ENCODE measurements around the gene NEMF. TPM values are rescaled to one million over a fixed set of nuclear protein-coding genes. Genes with fewer than 3 reads are reported as not detected.

The NEMF gene
- polyA plus RNA-seq, 1 donor (not counting 4 experiments of a cell fraction or from before 2014, with no cell fraction given): 55.1 TPM

GRCh38 chr14:49888293-49888692 is 35.7 kb upstream of the NEMF start:
- H3K27me3 ChIP-seq (ENCODE audit: control insufficient read depth, extremely low read depth, insufficient read depth, low read length): no peaks in the 10 kb centered on the region
- H3K4me2 ChIP-seq (ENCODE audit: control insufficient read depth, extremely low read depth, insufficient read depth, low read depth, low read length): no peak overlapping the region
- no peaks in the 10 kb centered on the region for H4K20me1 ChIP-seq (ENCODE audit: control insufficient read depth, extremely low read depth, insufficient read depth, low read length)
- H3K4me3 ChIP-seq (ENCODE audit: control insufficient read depth in 2 of 3, extremely low read depth in 1 of 3, insufficient read depth in 2 of 3, low read depth in 1 of 3, low read length in 3 of 3): no peak overlapping the region
- TF ChIP-seq, protein P1, sequence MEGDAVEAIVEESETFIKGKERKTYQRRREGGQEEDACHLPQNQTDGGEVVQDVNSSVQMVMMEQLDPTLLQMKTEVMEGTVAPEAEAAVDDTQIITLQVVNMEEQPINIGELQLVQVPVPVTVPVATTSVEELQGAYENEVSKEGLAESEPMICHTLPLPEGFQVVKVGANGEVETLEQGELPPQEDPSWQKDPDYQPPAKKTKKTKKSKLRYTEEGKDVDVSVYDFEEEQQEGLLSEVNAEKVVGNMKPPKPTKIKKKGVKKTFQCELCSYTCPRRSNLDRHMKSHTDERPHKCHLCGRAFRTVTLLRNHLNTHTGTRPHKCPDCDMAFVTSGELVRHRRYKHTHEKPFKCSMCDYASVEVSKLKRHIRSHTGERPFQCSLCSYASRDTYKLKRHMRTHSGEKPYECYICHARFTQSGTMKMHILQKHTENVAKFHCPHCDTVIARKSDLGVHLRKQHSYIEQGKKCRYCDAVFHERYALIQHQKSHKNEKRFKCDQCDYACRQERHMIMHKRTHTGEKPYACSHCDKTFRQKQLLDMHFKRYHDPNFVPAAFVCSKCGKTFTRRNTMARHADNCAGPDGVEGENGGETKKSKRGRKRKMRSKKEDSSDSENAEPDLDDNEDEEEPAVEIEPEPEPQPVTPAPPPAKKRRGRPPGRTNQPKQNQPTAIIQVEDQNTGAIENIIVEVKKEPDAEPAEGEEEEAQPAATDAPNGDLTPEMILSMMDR (optimal IDR thresholded peaks at IDR 0.05 in 1 of 3, IDR thresholded peaks at IDR 0.05 in 1 of 3, conservative IDR thresholded peaks at IDR 0.05 in 1 of 3; ENCODE audit: extremely low read depth in 1 of 3, insufficient read depth in 2 of 3, low read length in 3 of 3): no peak
- TF ChIP-seq EZH2 (IDR thresholded peaks at IDR 0.05; ENCODE audit: low read length): no peak
- H3K9me3 ChIP-seq (ENCODE audit: control insufficient read depth, low read depth, low read length): no peaks in the 10 kb centered on the region
- H3K4me1 ChIP-seq (ENCODE audit: control insufficient read depth, extremely low read depth, insufficient read depth, low read length): peaks cover 5% of the 10 kb centered on the region
- FAIRE-seq: no peak
- H2AFZ ChIP-seq (ENCODE audit: control insufficient read depth, low read length): no peak overlapping the region
- H3K79me2 ChIP-seq (ENCODE audit: control insufficient read depth, insufficient read depth, low read length): peaks cover 6% of the 10 kb centered on the region
- no peak overlapping the region for H3K9ac ChIP-seq (ENCODE audit: control insufficient read depth, extremely low read depth, insufficient read depth, low read length)
- dilution Hi-C loops (cut with MboI; ENCODE audit: extremely low pct_ligation_motif_present, low sequenced_read_pairs): no loop called here
- H3K9me1 ChIP-seq (ENCODE audit: control insufficient read depth, extremely low read depth, insufficient read depth, low read length): no peaks in the 10 kb centered on the region
- no peaks in the 10 kb centered on the region for H3K36me3 ChIP-seq (ENCODE audit: control insufficient read depth in 2 of 2, extremely low read depth in 1 of 2, insufficient read depth in 2 of 2, low read length in 2 of 2)
- no peak for DNase-seq (ENCODE audit: low read depth, low spot score)
- H3K27ac ChIP-seq (ENCODE audit: control insufficient read depth, insufficient read depth, low read length): no peak overlapping the region

GRCh38 chr14:49886523-49886922 is 33.9 kb upstream of the NEMF start:
- H3K4me2 ChIP-seq (ENCODE audit: control insufficient read depth, extremely low read depth, insufficient read depth, low read depth, low read length): no peak overlapping the region
- no peak for FAIRE-seq
- H3K9me3 ChIP-seq (ENCODE audit: control insufficient read depth, low read depth, low read length): no peaks in the 10 kb centered on the region
- H3K4me3 ChIP-seq (ENCODE audit: control insufficient read depth in 2 of 3, extremely low read depth in 1 of 3, insufficient read depth in 2 of 3, low read depth in 1 of 3, low read length in 3 of 3): no peak overlapping the region
- H3K4me1 ChIP-seq (ENCODE audit: control insufficient read depth, extremely low read depth, insufficient read depth, low read length): peaks cover 13% of the 10 kb centered on the region
- no peaks in the 10 kb centered on the region for H3K36me3 ChIP-seq (ENCODE audit: control insufficient read depth in 2 of 2, extremely low read depth in 1 of 2, insufficient read depth in 2 of 2, low read length in 2 of 2)
- H3K79me2 ChIP-seq (ENCODE audit: control insufficient read depth, insufficient read depth, low read length): no peaks in the 10 kb centered on the region
- H2AFZ ChIP-seq (ENCODE audit: control insufficient read depth, low read length): no peak overlapping the region
- no peak overlapping the region for H3K27ac ChIP-seq (ENCODE audit: control insufficient read depth, insufficient read depth, low read length)
- no peaks in the 10 kb centered on the region for H3K27me3 ChIP-seq (ENCODE audit: control insufficient read depth, extremely low read depth, insufficient read depth, low read length)
- TF ChIP-seq EZH2 (IDR thresholded peaks at IDR 0.05; ENCODE audit: low read length): no peak
- TF ChIP-seq, protein P1 (optimal IDR thresholded peaks at IDR 0.05 in 1 of 3, IDR thresholded peaks at IDR 0.05 in 1 of 3, conservative IDR thresholded peaks at IDR 0.05 in 1 of 3; ENCODE audit: extremely low read depth in 1 of 3, insufficient read depth in 2 of 3, low read length in 3 of 3): no peak
- dilution Hi-C loops (cut with MboI; ENCODE audit: extremely low pct_ligation_motif_present, low sequenced_read_pairs): no loop called here
- H3K9ac ChIP-seq (ENCODE audit: control insufficient read depth, extremely low read depth, insufficient read depth, low read length): no peak overlapping the region
- H4K20me1 ChIP-seq (ENCODE audit: control insufficient read depth, extremely low read depth, insufficient read depth, low read length): no peaks in the 10 kb centered on the region
- no peaks in the 10 kb centered on the region for H3K9me1 ChIP-seq (ENCODE audit: control insufficient read depth, extremely low read depth, insufficient read depth, low read length)
- DNase-seq (ENCODE audit: low read depth, low spot score): no peak

All from keratinocyte (primary cell).